Right lobe of liver (tissue), 6 donors: Measurements from ENCODE around the gene POC1A. TPM values are rescaled to one million over a fixed set of nuclear protein-coding genes. Genes with fewer than 3 reads are reported as not detected.

Experiments used
- ATAC-seq, 4 donors: fragments of 200-7000 bp; cut with Tn5 transposase; one replicate each; pipeline ENCODE4 v1.9.1; 2020; ENCODE audit warnings: mild to moderate bottlenecking in 4 of 4, moderate library complexity in 4 of 4
- DNase-seq, 3 donors: peaks; one replicate each; pipeline ENCODE4 v3.0.0-alpha.2; 2020
- H3K27ac ChIP-seq, 3 donors: fragments of 200-600 bp; one replicate each; pipeline ENCODE4 v1.8.0; 2022
- H3K27me3 ChIP-seq, 2 donors: fragments of 200-600 bp; one replicate each; pipeline ENCODE4 v1.8.0; 2022
- H3K36me3 ChIP-seq, 4 donors: fragments of 200-600 bp; sonication (generic) in 1 of 4; one replicate each; pipeline versions ENCODE4 v1.5.1 to v1.8.0; 2017 to 2022; ENCODE audit warnings: control low read depth in 1 of 4
- H3K4me1 ChIP-seq, 4 donors: fragments of 200-600 bp; sonication (generic) in 1 of 4; one replicate each; pipeline versions ENCODE4 v1.5.1 to v1.8.0; 2017 to 2022; ENCODE audit warnings: control low read depth in 1 of 4
- H3K4me3 ChIP-seq, 3 donors: fragments of 200-600 bp; one replicate each; pipeline ENCODE4 v1.8.0; 2022
- H3K9me3 ChIP-seq, 4 donors: fragments of 200-600 bp; sonication (generic) in 1 of 4; one replicate each; pipeline versions ENCODE4 v1.5.1 to v1.8.0; 2017 to 2022; ENCODE audit warnings: control low read depth in 1 of 4
- POLR2A ChIP-seq: fragments of 450-650 bp; IDR thresholded peaks from one replicate; pipeline ENCODE4 v1.6.1; 2017; ENCODE audit warnings: antibody characterized with exemption, mild to moderate bottlenecking
- WGBS: methylation state at CpG from one replicate; pipeline ENCODE4 v1.1.6; 2018; ENCODE audit warnings: low coverage, low lambda C conversion rate; ENCODE audit not compliant: insufficient coverage; ENCODE audit errors: missing lambda C conversion rate; 5-methylcytosine and 5-hydroxymethylcytosine counted together
- intact Hi-C, 2 donors: fragments of 100-400 bp; cut with DNase I; formaldehyde crosslinking; loops; one replicate each; pipeline versions ENCODE4 v1.11.2 to v1.14.1; 2022
- long read RNA-seq: library from polyadenylated mRNA; unstranded; transcript quantifications from one replicate; pipeline ENCODE4 v2.0.0, GENCODE V29; 2019
- total RNA-seq, 6 experiments: library from RNA; depleted of rRNA in 2 of 6; stranded (reverse); fragments of >200 nt in 2 of 6; fragmentation: NEBNext Ultra II Directional in 3 of 6; extraction: Animal tissue kit (Norgen Biotek cat#: 25700) in 3 of 6; gene quantifications; one replicate each; pipeline versions ENCODE4 v1.1.0 to v1.2.4, GENCODE V29; 2016 to 2023
- TF ChIP-seq, protein P1 (sequence below), 4 donors: fragments of 200-600 bp in 3 of 4; fragments of 450-650 bp in 1 of 4; IDR thresholded peaks; one replicate each; pipeline versions ENCODE4 v1.5.1 to v1.8.0; 2016 to 2022; ENCODE audit warnings: antibody characterized with exemption in 4 of 4, mild to moderate bottlenecking in 2 of 4
- donor health status: DM: no; HTN: yes; CAD: no.
- donor health status: DM: no; HTN: no; CAD: no.
- donor health status: DM: no; HTN: no; CAD: no.
- donor health status: DM: no; HTN: yes; CAD: no.
- donor health status: DM: no; HTN: yes; CAD: no.

POC1A gene
- total RNA-seq: 1 to 10 TPM; 2.0 to 4.3 (median 3.2) TPM
- long read RNA-seq, partial matches to known transcripts: 0 of 1 reads
- long read RNA-seq, other reads (novel, unspliced or antisense): 0 of 1 reads

DNA sequence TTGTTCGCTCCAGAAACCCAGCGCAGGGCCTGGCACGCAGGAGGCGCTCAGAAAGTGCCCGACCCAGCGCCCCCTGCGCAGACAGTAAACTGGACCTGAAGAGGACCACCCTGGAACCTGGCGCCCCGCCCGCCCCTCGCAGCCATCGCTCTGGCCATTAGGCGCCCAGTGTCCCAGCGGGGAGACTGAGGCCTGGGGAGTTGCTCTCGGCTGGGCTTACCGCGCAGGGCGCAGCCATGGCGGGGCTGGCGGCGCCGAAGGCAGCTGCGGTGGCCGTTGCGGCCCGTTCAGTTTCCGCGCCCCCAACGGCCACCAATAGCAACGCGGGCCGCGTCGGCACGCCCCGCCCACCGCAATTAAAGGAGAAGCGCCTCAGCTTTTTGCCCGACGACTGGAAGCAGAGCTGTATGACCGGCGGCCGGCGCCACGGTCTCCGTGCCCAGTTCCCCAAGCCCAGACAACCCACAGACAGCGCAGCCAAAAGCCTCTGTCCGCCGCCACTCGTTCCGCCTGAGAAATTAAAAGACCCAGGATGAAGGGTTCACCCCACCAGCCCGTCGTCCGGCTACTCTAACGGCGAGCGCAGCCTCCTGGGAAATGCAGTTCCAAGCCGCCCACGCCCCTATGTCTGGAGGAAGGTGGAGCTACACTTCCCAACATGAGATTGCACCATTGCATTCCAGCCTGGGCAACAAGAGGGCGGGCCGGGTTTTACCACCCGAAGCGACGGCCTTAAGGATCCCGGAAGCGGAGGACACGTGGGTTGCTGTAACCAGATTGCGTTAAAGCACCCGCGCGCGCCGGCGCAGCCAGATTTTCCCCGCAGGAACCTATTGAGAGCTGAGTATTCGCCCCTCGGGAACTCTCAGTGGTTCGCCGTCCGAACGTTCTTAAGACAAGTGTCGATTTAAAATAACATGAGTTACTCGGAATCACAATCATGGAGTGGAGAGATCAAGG, at the start of gene POC1A:
POC1A (minus strand) TSS at position 289 of the 960 bp plus-strand sequence; CDS start at position 238, 51 bp downstream.
- Histone ChIP-seq H3K27ac (peak within 1 kb of the TSS; percentile 82 to 87 (median 86)), H3K9me3 (no peaks in the 10 kb centered on the region), H3K36me3 (no peaks in the 10 kb centered on the region), H3K27me3 (no peaks in the 10 kb centered on the region), H3K4me3 (peak within 1 kb of the TSS; percentile 72 to 77 (median 77)), H3K4me1 (peaks cover 0 to 22% (median 7%) of the 10 kb centered on the region in 4 donors)
- DNase-seq (peak; percentile 94 to 98 (median 97)), ATAC-seq (peak; percentile 95 to 97 (median 96))
- intact Hi-C loops: no loop called here
- TF ChIP-seq, protein P1, sequence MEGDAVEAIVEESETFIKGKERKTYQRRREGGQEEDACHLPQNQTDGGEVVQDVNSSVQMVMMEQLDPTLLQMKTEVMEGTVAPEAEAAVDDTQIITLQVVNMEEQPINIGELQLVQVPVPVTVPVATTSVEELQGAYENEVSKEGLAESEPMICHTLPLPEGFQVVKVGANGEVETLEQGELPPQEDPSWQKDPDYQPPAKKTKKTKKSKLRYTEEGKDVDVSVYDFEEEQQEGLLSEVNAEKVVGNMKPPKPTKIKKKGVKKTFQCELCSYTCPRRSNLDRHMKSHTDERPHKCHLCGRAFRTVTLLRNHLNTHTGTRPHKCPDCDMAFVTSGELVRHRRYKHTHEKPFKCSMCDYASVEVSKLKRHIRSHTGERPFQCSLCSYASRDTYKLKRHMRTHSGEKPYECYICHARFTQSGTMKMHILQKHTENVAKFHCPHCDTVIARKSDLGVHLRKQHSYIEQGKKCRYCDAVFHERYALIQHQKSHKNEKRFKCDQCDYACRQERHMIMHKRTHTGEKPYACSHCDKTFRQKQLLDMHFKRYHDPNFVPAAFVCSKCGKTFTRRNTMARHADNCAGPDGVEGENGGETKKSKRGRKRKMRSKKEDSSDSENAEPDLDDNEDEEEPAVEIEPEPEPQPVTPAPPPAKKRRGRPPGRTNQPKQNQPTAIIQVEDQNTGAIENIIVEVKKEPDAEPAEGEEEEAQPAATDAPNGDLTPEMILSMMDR (IDR thresholded peaks at IDR 0.05): peak in 2 of 4 donors; percentile 16 to 37
- TF ChIP-seq POLR2A: peak; percentile 83
- WGBS: 0% methylated on average over 21 of the region's 83 CpGs

DNA sequence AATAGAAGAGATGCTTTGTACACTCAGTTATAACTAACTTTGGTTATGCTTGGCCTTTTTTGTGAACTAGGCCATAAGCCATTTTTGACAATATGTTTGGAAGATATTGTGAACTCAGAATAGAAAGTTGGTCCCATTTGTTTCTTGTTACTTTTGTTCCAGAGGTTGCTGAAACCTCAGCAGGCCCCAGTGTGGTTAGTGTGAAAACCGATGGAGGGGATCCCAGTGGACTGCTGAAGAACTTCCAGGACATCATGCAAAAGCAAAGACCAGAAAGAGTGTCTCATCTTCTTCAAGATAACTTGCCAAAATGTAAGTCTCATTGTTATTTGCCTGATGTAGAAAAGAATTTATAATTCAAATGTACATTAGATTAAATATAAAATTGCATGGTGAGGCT, 49.5 kb upstream of the POC1A start:
- Histone ChIP-seq H3K27ac (peak overlapping the region; percentile 53 to 99 (median 98)), H3K9me3 (no peaks in the 10 kb centered on the region), H3K4me3 (peak overlapping the region in 1 of 3 donors; percentile 92), H3K36me3 (peaks cover 4 to 100% (median 39%) of the 10 kb centered on the region in 4 donors), H3K4me1 (peaks cover 0 to 64% (median 30%) of the 10 kb centered on the region in 4 donors), H3K27me3 (no peaks in the 10 kb centered on the region)
- ATAC-seq: no peak
- TF ChIP-seq POLR2A: no peak
- TF ChIP-seq, protein P1 (IDR thresholded peaks at IDR 0.05): no peak
- WGBS: 60% methylated on average over 1 of the region's 1 CpG
- peak in 1 of 3 donors; percentile 19 for DNase-seq
- intact Hi-C loops: no loop called here

DNA sequence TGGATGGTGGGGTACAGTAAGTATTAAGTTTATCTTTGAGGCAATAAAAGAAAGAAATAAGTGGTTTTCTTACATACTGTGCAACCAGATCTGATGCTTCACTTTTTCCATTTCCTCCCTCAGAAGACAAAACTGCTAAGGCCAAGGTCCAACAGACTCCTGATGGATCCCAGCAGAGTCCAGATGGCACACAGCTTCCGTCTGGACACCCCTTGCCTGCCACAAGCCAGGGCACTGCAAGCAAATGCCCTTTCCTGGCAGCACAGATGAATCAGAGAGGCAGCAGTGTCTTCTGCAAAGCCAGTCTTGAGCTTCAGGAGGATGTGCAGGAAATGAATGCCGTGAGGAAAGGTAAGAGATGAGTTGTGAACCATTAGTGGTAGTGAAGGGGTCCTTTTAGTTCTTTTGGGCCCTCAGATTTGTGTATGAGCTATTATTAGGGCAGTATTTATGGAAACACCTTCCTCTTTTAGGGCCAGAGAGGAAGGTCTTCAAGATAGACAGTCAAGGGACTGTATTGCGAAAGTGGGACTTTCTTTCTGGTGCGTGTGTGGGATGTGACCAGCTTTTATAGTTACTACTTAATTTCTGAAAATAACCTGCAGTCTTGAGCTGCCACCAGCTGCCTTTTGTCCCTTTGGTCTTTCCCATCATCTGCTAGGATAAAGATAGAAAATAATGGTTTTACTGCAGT, 48.3 kb upstream of the POC1A start:
- Histone ChIP-seq H3K27ac (peak overlapping the region; percentile 41 to 99 (median 98)), H3K4me1 (peaks cover 0 to 55% (median 25%) of the 10 kb centered on the region in 4 donors), H3K9me3 (no peaks in the 10 kb centered on the region), H3K36me3 (peaks cover 4 to 88% (median 32%) of the 10 kb centered on the region in 4 donors), H3K27me3 (no peaks in the 10 kb centered on the region), H3K4me3 (peak overlapping the region in 1 of 3 donors; percentile 92)
- WGBS: 45% methylated on average over 4 of the region's 4 CpGs
- ATAC-seq: peak in 3 of 4 donors; percentile 3 to 7 (median 3)
- intact Hi-C loops: no loop called here
- peak in 1 of 3 donors; percentile 64 for DNase-seq
- TF ChIP-seq, protein P1 (IDR thresholded peaks at IDR 0.05): no peak
- TF ChIP-seq POLR2A: no peak

DNA sequence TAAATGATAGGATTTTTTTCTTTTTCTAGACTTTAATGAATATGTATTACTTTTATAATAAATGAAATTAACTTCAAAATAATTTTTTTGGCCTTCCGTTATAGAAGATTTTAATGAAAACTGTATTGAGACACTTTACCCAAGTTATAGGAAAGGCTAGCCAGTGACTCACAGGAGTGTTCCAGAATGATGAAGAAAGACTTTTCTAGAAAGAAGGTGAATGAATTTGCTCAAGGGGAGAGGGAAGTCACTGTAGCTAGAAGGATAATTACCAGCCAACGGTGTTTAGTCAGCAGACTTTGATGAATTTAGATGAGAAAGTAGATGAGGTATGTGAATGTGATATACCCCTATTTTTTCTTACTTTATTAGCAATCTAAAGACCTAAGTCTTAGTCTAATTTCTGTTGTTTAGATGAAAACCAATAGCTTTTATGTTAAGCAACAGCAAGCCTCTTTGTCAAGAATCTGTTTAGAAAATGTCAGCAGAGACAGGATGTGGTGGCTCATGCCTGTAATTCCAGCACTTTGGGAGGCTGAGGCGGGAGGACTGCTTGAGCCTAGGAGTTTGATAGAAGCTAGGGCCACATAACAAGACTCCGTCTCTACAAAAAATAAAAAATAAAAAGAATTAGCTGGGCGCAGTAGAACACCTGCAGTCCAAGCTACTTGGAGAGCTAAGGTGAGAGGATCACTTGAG, 46.9 kb upstream of the POC1A start:
- H3K36me3 ChIP-seq: peaks cover 4 to 74% (median 25%) of the 10 kb centered on the region in 4 donors
- TF ChIP-seq POLR2A: no peak
- TF ChIP-seq, protein P1 (IDR thresholded peaks at IDR 0.05): no peak
- intact Hi-C loops: no loop called here
- H3K27me3 ChIP-seq: no peaks in the 10 kb centered on the region
- WGBS: 51% methylated on average over 5 of the region's 5 CpGs
- peaks cover 0 to 58% (median 23%) of the 10 kb centered on the region in 4 donors for H3K4me1 ChIP-seq
- DNase-seq (peak in 1 of 3 donors; percentile 15), ATAC-seq (no peak)
- no peaks in the 10 kb centered on the region for H3K9me3 ChIP-seq
- H3K4me3 ChIP-seq: peak overlapping the region in 2 of 3 donors; percentile 86 to 92
- H3K27ac ChIP-seq: peak overlapping the region; percentile 41 to 99 (median 98)
